Subcutaneous adipose tissue (tissue), 4 donors: ENCODE results near the gene DENND4A. TPM values are rescaled to one million over a fixed set of nuclear protein-coding genes. Genes with fewer than 3 reads are reported as not detected.

Experiments
- CTCF ChIP-seq: fragments of 450-650 bp; IDR thresholded peaks from one replicate; pipeline ENCODE4 v1.5.1; 2016; ENCODE audit warnings: low read depth, mild to moderate bottlenecking, control low read depth, antibody characterized with exemption, moderate library complexity
- total RNA-seq, 4 donors: library from RNA; depleted of rRNA; stranded (reverse); fragments of >200 nt; gene quantifications; one replicate each; pipeline ENCODE4 v1.1.0, GENCODE V29; 2016

DENND4A gene
- total RNA-seq, 4 donors from 2014 or later = 29.4 to 36.7 (median 33.3) TPM

- TF ChIP-seq CTCF = no peak
These were observed 132.5 kb downstream of the DENND4A start for GRCh38 chr15:65659502-65660052.

- no peak for TF ChIP-seq CTCF
These were observed 136.6 kb downstream of the DENND4A start for GRCh38 chr15:65655457-65655856.

- TF ChIP-seq CTCF = no peak
These were observed 137.1 kb downstream of the DENND4A start for GRCh38 chr15:65655026-65655425.

- no peak for TF ChIP-seq CTCF
These were observed 138.1 kb downstream of the DENND4A start for GRCh38 chr15:65653801-65654521.

GRCh38 chr15:65653341-65653740, 138.8 kb downstream of the DENND4A start:
- TF ChIP-seq CTCF = no peak

- no peak for TF ChIP-seq CTCF
These were observed 140.0 kb downstream of the DENND4A start for GRCh38 chr15:65651831-65652749.

GRCh38 chr15:65651042-65651322, 141.1 kb downstream of the DENND4A start:
- TF ChIP-seq CTCF = no peak
